ENCODE data around the gene CP.

Gene CP

DNA sequence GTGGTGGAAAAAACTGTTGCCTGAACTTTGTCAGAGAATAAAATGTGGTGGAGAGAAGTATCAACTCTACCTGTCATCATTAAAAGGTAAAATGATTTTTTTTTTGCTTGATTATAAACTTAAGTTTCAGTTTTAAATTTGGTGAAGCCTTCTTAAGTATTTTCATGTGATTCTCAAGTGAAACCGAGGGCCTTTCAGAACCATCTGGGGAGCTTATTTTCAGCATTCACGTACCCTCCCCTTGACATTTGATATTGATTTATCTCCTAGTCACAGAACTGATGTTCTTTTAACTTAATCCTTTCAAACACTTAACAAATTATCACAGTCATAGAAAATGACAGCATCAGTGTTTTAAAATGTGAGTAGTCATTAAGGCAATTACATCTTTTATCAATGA is 53.7 kb downstream of the CP start:
- no peak for FAIRE-seq
- TF ChIP-seq, protein P1, sequence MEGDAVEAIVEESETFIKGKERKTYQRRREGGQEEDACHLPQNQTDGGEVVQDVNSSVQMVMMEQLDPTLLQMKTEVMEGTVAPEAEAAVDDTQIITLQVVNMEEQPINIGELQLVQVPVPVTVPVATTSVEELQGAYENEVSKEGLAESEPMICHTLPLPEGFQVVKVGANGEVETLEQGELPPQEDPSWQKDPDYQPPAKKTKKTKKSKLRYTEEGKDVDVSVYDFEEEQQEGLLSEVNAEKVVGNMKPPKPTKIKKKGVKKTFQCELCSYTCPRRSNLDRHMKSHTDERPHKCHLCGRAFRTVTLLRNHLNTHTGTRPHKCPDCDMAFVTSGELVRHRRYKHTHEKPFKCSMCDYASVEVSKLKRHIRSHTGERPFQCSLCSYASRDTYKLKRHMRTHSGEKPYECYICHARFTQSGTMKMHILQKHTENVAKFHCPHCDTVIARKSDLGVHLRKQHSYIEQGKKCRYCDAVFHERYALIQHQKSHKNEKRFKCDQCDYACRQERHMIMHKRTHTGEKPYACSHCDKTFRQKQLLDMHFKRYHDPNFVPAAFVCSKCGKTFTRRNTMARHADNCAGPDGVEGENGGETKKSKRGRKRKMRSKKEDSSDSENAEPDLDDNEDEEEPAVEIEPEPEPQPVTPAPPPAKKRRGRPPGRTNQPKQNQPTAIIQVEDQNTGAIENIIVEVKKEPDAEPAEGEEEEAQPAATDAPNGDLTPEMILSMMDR (IDR thresholded peaks at IDR 0.05; ENCODE audit: insufficient read depth, missing control alignments): no peak
- DNase-seq (ENCODE audit: insufficient read length, low spot score): no peak

DNA sequence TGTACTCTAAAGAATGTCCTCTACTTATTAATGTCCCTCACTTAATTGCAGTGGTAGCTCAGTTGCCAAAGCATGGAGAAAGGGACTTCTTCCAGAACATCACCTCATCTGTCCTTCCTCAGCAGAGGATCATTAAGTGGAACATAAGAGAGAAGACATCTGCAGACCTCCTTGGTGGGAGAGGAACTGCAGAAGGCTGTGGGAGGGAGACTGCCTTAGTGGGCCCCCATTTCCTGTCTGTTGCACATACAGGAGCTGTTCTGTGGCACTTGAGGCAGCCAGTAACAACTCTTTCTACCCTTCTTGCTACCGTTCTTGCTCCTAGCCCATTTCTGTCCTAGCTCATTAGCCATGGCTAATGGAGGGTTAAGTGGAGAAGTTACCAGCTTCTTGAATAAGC is 58.6 kb downstream of the CP start:
- TF ChIP-seq, protein P1 (IDR thresholded peaks at IDR 0.05; ENCODE audit: insufficient read depth, missing control alignments): no peak
- DNase-seq (ENCODE audit: insufficient read length, low spot score): no peak
- FAIRE-seq: no peak

DNA sequence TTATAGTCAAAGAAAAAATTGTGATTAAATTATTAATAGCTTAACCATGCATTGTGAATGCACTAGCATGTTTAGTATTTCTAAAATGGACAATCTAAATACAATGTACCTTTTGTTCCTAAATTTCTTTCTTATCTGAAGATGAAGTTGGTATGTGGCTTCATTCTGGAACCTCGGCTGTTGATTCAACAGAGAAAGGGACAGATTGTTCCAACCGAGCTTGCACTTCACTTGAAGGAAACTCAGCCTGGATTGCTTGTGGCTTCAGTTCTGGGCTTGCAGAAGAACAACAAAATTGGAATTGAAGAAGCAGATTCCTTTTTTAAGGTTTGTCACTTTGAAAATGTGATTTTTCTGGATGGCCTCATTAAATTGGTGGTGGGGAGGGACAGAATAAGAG is 59.6 kb downstream of the CP start:
- TF ChIP-seq, protein P1 (IDR thresholded peaks at IDR 0.05; ENCODE audit: insufficient read depth, missing control alignments): no peak
- no peak for DNase-seq (ENCODE audit: insufficient read length, low spot score)
- FAIRE-seq: no peak

DNA sequence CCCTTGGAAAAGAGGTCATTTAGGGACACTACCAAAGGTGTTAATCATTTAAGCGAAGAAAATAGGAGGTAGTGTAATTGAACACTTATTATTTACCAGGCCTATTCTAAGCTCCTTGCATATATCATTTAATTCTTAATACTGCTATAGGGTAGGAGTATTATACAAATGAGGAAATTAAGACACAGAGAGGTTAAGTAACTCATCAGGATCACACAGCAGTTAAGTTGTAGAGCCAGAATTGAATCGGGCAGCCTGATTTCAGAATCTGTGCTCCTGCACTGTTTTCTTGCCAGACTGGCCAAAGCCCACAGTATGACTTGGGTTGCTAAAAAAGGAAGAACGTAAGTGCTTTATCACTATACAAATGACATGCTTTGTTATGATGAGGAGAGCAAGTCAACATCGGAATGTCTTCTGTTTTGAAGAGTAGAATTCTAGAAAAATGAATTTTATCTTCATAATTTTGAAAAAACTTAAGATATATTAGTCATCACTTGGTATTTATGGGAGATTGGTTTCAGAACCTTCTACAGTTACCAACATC is 60.8 kb downstream of the CP start:
- FAIRE-seq (no peak), DNase-seq (ENCODE audit: insufficient read length, low spot score) (no peak)
- TF ChIP-seq, protein P1 (IDR thresholded peaks at IDR 0.05; ENCODE audit: insufficient read depth, missing control alignments): no peak

DNA sequence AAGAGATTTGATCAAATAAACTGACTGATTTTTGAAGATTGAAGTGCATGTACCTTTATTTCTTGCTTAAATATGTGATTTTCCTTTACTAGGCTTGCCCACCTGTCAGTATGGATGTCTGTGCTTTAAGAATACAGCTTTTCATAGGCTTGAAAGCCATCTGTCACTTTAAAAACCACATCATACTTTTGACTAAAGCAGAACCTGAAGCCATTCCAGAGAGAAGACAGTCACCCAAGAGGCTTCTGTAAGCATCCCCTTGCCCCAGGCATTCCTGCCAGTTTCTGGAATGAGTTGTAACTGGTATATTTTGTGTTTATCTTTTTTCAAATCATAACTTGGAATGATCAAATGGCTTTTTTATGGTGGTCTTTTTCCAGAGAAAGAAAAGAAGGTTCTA is 68.2 kb downstream of the CP start:
- DNase-seq (ENCODE audit: insufficient read length, low spot score) (no peak), FAIRE-seq (no peak)
- TF ChIP-seq, protein P1 (IDR thresholded peaks at IDR 0.05; ENCODE audit: insufficient read depth, missing control alignments): no peak

DNA sequence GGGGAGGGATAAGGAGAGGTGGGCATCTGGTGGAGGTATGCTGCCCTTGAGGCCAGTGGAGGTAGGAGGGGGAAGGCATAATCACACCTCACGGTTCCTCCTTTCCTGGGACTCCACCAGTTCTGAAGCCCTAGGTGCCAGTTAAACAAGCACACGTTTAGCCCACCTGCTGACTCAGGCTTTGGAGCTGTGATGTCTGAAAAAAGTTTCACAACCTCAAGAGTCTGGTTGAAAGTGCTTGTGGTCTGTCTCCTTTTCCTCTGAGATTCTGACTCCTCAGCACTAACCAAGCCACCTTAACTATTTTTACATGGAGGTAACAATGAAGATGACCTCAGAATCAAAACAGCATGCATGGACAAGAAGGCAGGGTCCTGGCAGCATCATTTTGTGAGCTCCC is 69.2 kb downstream of the CP start:
- FAIRE-seq (no peak), DNase-seq (ENCODE audit: insufficient read length, low spot score) (no peak)
- TF ChIP-seq, protein P1 (IDR thresholded peaks at IDR 0.05; ENCODE audit: insufficient read depth, missing control alignments): no peak

DNA sequence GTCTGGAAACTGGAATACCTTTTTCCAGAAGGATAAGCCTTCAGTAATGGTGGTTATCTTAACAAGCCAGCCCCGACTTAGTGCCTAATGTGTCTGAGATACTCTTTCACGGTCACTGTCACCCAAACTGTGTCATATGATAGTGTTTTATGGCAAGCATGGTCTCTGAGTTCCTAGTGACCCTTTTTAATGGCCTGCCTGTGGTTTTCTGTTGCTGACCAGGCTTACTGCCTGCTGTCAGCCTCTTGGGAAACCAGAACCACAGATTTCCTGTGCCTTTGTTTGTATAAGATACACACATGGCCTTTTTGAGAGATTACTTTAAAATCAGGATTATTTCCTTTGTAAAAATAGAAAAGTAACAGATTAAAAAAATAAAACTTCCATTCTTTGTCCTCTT is 69.8 kb downstream of the CP start:
- TF ChIP-seq, protein P1 (IDR thresholded peaks at IDR 0.05; ENCODE audit: insufficient read depth, missing control alignments): no peak
- DNase-seq (ENCODE audit: insufficient read length, low spot score) (no peak), FAIRE-seq (no peak)

Data from D721Med (cell line).